ENCODE results near the gene SLCO3A1.

SLCO3A1 gene

DNA sequence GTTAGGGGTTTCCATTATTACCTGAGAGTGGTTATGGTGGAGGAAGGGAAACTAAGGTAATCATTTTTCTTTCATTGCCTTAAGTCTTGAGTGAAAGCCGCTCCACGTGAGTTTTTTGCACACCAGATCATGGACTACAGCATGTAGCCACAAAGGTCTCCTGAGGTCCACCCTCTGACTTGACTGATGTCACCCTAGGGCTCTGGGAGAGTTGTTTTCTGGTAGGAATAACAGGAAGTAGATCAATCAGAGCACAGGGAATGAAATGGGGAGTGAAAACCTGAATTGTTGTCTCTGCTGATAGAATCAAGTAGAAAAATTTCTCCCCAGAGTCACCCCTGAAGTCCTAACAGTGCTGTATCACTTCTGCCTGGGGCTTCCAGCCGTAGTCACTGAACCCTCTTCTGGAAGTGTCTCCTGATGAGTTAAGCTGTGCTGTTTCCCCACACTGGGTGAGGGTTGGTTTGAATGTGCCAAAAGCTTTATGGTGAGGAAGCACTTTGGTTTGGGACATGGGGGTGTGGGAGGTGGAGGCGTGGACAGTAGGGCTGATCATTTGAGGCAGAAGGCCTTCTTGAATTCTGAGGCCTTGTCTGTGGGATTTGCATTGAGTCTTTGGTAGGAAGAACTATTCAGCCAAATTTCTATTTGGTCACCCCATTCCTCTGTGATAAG, 64.3 kb downstream of the SLCO3A1 start:
- H3K27ac ChIP-seq (replicated peaks): no peak overlapping the region
- no peak for TF ChIP-seq SPI1 (IDR thresholded peaks at IDR 0.05; ENCODE audit: borderline replicate concordance, low read depth)
- TF ChIP-seq CTCF (IDR thresholded peaks at IDR 0.05; ENCODE audit: insufficient read depth, low read length): no peak
- no peak for TF ChIP-seq POLR2AphosphoS5 (IDR thresholded peaks at IDR 0.05; ENCODE audit: low read depth)
- no peak for TF ChIP-seq GABPA (IDR thresholded peaks at IDR 0.05; ENCODE audit: low read depth)
- no peak for TF ChIP-seq REST (IDR thresholded peaks at IDR 0.05; ENCODE audit: insufficient replicate concordance, low read depth)
- no peak for DNase-seq (ENCODE audit: low read depth in 1 of 2, low spot score in 1 of 2)
- H3K27me3 ChIP-seq (ENCODE audit: insufficient read depth, poor library complexity, severe bottlenecking): no peaks in the 10 kb centered on the region
- H3K4me3 ChIP-seq (replicated peaks; ENCODE audit: insufficient read depth, low read length): no peak overlapping the region

- TF ChIP-seq POLR2AphosphoS5 (IDR thresholded peaks at IDR 0.05; ENCODE audit: low read depth) (no peak), CTCF (IDR thresholded peaks at IDR 0.05; ENCODE audit: insufficient read depth, low read length) (no peak), GABPA (IDR thresholded peaks at IDR 0.05; ENCODE audit: low read depth) (no peak), REST (IDR thresholded peaks at IDR 0.05; ENCODE audit: insufficient replicate concordance, low read depth) (no peak), SPI1 (IDR thresholded peaks at IDR 0.05; ENCODE audit: borderline replicate concordance, low read depth) (no peak)
- Histone ChIP-seq H3K27me3 (ENCODE audit: insufficient read depth, poor library complexity, severe bottlenecking) (no peaks in the 10 kb centered on the region), H3K27ac (replicated peaks) (no peak overlapping the region), H3K4me3 (replicated peaks; ENCODE audit: insufficient read depth, low read length) (no peak overlapping the region)
- DNase-seq (ENCODE audit: low read depth in 1 of 2, low spot score in 1 of 2): no peak
Observed at GRCh38 chr15:91919014-91919534, 65.6 kb downstream of the SLCO3A1 start.

DNA sequence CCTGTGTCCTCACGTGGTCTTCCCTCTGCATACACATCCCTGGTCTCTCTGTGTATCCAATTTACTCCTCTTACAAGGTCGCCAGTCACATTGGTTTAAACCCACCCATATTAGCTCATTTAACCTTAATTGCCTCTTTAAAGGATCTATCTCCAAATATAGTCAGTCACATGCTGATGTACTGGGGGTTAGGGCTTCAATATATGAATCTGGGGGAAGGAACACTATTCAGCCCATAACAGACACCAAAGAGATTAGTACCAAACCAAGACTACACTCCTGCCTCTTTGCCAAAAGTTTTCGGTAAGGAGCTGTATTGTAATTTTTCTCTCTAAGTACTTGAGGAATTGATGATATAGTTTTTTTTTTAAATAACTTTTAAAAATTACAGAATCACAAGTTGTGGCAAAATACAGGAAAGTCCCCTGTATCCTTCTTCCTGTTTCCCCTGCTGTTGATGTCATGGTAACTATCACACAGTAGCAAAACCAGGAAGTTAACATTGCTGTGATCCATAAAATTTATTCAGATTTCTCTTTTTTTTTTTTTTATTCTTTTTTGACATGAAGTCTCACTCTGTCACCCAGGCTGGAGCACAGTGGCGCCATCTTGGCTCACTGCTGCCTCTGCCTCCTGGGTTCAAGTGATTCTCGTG, 67.8 kb downstream of the SLCO3A1 start:
- Histone ChIP-seq H3K27ac (replicated peaks) (peak overlapping the region; percentile 50), H3K27me3 (ENCODE audit: insufficient read depth, poor library complexity, severe bottlenecking) (no peaks in the 10 kb centered on the region), H3K4me3 (replicated peaks; ENCODE audit: insufficient read depth, low read length) (no peak overlapping the region)
- no peak for TF ChIP-seq GABPA (IDR thresholded peaks at IDR 0.05; ENCODE audit: low read depth)
- no peak for TF ChIP-seq CTCF (IDR thresholded peaks at IDR 0.05; ENCODE audit: insufficient read depth, low read length)
- TF ChIP-seq REST (IDR thresholded peaks at IDR 0.05; ENCODE audit: insufficient replicate concordance, low read depth): no peak
- TF ChIP-seq POLR2AphosphoS5 (IDR thresholded peaks at IDR 0.05; ENCODE audit: low read depth): no peak
- TF ChIP-seq SPI1 (IDR thresholded peaks at IDR 0.05; ENCODE audit: borderline replicate concordance, low read depth): no peak
- peak in 1 of 2 experiments; percentile 9 for DNase-seq (ENCODE audit: low read depth in 1 of 2, low spot score in 1 of 2)

Measured in HL-60 (cell line).